Measurements from ENCODE around the gene MEF2D.

MEF2D gene

DNA sequence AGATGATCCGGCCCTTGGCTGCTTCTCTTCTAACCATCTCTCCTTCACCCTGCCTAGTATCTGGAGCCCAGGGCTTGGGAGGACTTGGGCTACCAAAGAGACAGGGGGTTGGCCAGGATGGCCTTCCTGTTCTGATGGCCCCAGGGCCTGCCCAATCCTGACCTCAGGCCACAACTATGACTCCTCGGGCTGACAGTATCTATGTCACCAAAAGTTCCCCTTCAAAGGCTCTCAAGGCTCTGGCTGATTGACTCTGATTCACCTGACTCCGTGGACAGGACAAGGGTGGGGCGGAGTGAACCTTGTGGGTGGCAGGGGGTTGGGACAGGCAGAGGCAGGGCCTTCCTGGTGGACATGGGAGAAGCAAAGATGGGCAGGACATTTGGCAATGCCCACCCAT is 12.7 kb downstream of the MEF2D start:
- peak; percentile 50 for DNase-seq (ENCODE audit: low spot score)

DNA sequence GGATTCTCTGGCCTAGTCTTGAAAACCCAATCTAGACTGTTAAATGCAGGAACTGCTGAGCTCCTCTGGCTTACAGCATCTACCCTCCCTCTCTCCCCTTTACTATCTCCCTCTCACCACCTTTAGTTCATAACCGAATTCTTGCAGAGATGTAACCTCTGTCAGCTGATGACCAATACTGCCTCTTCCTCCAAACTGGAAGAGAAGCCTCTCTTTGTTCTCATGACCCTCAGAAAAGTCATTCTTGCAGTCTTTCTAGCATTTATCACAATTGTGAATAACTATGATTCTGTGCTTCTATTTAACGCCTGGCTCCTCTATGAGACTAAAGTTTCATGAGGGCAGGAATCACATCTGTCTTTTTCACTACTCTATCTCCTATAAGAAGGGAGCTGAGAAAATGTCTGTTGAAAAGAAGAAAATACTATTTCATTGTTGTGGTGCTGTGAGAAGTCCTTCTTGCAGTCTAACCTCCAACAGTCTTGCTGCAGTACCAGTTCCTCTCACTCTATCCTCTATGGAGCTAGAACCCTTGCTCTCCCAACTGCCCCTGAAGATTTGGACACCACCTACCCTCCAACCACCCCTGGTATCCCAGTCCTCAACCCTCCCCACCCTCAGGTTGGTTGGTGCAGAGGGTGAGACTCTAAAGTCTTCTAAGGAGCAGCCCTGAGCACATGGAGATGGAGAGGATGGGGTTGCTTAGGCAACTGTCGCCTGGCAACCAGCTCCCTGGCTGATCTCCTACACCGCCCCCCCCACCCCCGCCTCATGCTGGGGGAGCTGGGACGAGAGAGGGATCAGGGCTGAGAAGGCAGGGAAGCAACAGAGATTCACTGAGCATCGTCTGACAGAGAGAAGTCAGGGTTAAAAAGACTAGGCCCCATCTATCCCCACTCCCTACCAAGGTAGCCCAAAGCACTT is 13.9 kb downstream of the MEF2D start:
- no peak for DNase-seq (ENCODE audit: low spot score)

DNA sequence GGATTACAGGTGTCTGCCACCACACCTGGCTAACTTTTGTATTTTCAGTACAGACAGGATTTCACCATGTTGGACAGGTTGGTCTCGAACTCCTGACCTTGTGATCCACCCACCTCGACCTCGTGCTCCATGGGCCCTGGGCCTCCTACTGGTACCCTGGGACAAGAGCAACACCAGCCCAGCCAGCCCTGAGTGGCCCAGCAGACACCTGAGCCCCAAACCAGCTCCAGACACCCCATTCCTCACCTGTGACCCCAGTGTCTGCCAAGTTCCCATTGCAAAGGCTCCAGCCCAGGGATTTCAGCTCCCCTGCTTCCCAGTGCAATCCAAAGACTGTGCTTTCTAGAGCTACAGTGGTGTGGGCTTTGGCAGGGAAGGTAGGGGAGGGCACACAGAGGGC is 14.6 kb downstream of the MEF2D start:
- no peak for DNase-seq (ENCODE audit: low spot score)

DNA sequence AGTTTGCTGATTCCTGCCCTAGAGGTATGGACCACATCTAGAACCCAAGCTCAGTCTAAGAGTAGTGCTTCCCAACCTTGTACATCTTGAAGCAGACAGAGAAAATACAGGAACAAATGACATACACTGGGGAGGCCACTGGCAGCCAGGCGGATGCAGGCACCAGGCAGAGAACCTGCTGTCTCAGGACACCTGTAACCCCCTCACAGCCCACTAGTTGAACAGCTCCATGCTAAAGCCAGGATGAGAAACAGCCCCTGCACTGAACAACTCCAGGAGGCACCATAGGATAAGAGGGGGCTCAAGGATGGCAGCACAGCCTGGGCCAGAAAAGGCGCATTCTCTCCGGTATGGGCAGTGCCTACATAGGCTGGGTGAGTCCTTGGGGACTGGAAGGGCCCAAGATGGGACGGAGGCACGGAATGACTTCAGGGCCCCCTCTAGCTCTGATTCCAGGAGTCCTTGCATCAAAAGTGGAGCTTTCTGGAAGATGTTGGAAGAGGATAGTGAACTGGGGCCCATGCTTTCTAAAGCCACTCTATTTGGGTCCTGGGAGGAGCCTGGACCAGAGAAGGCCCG is 16.0 kb downstream of the MEF2D start:
- DNase-seq (ENCODE audit: low spot score) = no peak

DNA sequence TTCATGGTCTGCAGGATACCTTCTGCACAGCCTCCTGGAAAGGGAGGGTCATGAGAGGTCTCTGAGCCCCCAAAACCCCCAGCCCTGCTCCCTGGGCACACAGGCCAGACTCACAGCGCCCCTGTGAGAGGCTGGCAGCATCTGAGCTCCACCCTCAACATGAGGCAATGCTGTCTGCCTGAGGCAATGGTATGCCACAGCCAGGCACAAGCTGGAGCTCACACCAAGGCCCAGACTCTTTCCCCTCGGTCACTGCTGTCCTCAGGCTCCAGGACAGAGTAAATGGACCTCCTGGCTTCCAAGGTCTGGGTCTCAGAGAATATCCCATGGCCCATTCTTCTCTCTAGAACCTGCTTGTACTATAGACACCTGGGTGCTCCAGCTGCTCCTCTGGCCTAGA is 17.2 kb downstream of the MEF2D start:
- DNase-seq (ENCODE audit: low spot score) = no peak

DNA sequence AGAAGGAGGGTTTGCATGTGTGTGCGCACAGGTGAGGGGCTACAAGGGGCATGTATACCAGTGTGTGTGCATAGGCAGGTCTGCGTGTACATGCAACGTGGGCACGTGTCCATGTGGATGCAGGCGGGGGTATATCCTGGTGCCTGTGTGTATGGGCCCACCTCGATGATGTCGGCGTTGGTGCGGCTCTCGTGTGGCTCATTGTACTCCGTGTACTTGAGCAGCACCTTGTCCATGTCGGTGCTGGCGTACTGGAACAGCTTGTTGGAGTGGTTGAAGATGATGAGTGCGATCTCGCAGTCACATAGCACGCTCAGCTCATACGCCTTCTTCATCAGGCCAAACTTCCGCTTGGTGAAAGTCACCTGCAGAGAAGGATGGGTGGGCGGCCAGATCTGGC is 18.3 kb downstream of the MEF2D start:
- DNase-seq (ENCODE audit: low spot score) = no peak

DNA sequence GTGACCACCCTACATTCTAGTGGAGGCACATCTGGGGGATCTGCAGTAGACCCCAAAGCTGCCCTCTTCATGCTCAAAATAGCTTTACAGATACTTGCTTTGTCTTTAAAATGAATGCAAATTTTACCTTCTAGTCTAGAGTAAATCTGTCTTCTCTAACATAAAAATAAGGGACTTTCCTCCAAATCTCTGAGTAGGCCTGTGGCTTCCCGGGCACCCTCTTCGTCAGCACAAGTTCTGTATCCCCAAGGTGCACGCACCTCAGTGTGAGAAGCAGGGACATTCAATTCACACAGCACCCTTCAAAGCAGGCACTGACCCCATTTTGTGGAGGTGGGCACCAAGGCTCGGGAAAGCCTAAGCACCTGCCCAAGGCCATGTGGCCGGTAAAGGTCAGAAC is 19.0 kb downstream of the MEF2D start:
- DNase-seq (ENCODE audit: low spot score) = no peak

DNA sequence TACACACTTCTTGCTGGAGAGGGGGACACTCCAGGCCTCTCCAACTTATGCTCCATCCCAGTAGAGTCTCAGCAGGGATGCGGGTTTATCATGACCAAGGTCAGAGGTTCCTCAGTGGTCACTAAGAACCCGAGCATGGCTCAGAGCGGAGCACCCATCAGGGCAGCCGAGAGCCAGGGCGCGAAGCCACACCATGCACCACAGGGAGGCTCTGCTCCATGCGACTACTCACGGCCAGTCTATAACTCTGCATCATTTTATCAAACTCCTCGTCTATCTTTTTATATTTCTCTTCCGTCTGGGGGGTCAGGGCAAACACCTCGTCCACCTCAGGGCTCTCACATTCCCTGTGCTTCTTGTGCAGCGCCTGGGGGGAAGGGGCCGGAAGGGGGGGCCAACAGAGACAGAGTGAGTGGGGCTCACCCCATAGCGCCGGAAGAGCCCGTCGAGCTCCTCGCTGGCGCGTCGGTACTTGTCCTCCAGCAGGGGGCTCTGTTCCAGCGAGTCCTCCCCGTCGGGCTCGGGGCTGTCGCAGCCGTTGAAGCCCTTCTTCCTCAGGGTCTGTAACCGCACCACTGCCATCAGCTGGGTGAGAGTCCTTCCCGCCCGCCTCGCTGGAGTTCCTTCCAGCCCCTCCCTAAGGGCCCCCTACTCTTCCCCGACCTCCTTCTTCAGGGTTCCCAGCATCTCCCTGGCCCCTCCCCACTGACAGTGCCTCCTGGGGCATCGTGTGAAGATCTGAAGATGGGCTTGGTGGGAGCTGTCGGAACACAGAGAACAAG is 20.0 kb downstream of the MEF2D start:
- peak; percentile 71 for DNase-seq (ENCODE audit: low spot score)

DNA sequence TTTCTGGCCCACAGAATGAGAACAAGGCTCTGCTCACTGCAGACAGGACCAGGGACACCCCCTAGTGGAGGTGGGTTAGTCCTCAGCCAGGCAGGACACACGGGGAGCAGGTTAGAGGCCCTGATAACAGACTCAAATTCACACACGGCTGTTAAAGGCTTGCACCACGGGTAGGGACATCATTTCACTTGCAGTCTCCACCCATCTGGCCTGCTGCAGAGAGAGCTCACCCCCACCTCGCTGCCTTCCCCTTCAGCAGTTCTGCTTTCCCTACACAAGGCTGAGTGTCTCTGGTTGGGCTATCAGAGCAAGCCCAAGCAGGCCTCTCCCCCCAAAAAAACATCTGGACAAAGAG is 20.6 kb downstream of the MEF2D start:
- DNase-seq (ENCODE audit: low spot score) = no peak

DNA sequence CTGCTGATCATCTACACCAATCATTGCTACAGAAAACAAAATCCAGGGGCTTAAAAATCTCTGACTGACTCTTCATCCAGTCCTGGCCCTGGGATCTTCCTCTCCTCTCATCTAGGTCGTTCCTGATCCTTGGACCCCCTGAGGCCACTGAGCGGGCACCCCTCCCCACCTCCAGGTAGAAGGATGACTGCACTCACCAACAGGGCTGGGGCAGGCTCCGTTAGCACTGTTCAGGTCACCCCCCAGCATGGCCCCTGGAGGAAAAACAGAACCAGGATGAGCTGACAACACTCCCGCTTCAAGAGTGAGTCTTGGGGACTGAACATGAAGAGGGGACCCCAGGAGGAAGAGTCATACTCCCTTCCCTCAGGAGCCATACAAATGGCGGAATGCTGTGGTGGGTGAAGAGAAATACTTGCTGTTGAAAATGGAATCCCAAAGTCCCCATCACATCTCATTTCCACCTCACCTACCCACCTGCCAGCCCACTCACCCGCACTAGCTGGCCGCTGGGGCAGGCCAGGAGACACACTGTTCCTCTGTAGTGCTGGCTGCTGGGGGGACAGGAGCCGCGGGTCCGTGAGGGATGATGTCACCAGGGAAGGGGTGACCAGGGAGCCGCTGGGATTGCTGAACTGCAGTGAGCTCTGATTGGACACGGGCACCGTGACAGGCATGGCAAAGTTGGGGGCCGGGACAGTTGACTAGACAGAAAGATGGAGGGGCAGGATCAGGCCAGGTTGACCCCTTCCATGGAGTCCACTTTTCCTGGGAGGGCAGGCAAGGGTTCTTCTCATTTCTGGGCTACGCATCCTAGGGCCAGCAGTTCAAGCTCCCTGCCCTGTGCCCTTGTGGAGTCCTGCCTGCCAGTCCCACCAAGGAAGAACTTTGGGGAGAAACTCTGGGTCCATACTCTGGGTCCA is 21.2 kb downstream of the MEF2D start:
- DNase-seq (ENCODE audit: low spot score) = no peak

DNA sequence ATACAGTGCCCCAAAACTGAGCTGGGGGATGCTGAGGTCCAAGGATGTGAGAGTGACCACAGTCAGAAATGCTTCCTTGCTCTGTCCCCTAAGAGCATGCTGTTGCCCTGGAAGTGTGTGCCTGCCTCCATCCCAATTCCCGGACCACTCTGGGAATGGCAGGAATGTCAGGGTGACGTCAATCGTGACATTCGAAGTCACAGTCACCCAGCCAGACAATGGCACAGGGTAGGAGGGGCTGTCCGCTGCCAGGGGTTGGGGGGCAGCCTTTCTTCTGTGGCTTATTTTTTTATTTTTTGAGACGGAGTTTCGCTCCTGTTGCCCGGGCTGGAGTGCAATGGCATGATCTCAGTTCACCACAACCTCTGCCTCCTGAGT is 22.3 kb downstream of the MEF2D start:
- no peak for DNase-seq (ENCODE audit: low spot score)

DNA sequence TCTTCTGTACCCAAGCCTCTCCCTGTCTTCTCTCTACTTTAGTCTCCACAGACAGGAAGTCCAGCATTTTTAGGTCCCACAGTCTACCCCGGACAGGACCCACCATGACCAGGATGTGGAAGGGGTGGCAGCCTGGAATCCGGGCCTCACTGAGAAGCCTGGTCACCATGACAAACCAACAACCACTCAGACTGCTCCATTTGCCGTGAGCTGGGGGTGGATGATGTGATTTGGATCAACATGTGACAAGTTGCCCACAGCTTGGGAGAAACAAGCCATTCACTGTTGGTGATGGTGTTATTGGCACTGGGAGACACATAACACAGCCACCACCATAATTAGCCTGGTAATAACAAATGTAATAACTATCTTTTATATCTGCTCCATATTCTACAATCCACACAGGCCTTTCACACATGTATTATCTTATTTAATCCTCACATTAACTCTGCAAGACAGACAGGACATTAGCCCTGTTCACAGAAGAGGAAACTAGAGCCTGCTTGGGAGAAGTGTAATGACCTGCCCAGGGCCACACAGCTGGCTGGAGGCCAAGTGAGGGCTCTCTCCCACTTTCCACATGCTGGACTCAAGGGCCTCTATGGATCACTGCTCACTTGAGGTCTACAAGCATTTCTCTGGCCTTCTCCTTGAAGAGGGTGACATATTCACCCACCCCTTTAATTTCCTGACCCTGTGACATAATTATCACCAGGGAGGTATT is 22.9 kb downstream of the MEF2D start:
- no peak for DNase-seq (ENCODE audit: low spot score)

DNA sequence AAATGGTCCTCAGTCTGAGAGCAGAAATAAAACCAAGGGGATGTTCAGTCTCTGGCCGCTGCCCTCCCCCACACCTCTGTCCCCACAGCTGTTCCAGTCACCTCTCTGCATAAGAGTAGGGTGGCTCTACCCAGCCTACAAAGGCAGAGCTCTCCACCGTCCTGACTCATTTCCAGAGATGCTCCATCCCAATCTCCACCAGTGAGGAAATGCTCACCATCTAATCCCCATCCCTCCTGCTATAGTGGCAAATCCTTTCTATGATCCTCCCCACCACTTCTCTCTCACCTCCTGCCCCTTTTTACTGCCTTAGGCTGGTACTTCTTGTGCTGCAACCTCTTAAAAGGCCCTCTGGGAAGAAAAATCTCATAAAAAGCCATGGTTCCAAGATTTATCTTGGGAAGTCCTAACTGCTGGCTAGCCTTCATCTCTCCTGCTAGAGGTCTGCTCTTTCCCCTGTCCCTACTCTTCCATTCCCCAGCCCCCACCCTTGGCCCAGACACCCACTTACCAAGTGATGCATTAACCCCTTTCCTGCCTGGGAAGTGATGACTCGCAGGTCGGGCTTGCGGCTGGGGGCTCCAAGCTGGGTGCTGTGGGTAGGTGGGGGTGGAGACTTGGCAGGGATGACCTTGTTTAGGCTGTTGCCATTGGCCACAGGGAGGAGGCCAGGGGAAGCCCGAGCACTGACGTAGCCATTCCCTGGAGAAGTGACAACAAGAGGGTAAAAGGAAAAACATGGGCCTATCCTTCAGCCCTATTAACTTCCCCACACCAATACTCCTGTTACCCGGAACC is 23.9 kb downstream of the MEF2D start:
- DNase-seq (ENCODE audit: low spot score) = peak; percentile 20

DNA sequence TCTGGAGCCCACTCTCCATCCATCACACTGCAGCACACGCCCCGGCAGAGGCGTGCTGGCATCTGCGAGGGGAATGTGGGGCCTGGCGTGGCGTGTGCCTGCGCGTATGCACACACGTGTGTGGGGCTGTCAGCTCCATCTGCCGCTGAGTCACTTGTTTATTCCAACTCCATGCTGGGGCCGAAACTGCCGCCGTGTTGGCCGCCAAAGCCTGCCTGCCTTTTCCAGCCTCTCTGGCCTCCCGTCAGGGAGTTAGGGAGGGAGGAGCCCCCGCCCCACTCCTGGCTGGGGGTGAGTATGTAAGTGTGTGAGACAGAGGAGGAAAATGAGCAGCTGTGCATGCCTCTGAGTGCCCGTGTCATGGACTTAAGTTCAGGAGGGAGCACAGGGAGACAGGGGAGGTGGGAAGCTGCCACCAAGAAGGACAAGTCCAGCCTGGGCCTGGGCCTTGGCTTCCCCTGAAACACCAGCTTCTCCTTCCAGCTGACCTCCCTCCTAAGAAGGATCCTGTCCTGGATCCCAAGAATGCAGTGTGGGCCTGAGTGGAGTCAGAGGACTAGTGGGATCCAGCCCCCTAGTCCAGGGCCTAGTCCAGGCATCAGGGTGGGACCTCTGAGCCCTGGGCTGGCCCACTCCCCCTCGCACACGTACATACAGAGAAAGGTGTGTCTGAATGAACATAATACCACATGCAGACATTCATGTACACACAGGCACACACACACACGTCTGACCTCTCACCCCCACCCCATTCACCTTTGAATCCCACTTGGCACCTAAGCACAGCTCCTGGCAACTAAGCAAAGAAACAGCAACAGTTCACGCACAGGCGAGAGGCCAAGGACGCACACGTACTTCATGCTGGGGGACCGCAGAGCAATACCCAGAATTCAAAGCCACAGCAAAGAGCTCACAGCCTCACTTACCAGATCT is 24.7 kb downstream of the MEF2D start:
- DNase-seq (ENCODE audit: low spot score) = no peak

DNA sequence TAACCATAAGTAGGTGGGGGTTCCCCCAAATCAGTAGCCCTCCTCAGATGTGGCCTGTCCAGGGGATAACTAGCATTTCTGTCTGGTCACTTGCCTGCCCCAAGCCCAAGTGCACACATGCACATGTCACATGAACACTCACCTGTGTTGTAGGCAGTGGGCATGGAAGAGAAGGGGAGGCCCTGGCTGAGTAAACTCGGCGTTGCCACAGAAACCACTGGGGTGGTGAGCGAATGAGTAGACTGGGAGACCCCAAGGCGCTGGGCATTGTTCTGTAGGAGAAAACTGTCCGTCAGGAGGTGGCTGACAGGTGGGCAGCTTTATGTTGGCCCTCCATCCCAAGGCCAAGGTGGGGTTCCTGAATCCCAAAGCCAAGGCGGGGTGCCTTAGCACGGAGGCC is 25.6 kb downstream of the MEF2D start:
- DNase-seq (ENCODE audit: low spot score) = no peak

DNA sequence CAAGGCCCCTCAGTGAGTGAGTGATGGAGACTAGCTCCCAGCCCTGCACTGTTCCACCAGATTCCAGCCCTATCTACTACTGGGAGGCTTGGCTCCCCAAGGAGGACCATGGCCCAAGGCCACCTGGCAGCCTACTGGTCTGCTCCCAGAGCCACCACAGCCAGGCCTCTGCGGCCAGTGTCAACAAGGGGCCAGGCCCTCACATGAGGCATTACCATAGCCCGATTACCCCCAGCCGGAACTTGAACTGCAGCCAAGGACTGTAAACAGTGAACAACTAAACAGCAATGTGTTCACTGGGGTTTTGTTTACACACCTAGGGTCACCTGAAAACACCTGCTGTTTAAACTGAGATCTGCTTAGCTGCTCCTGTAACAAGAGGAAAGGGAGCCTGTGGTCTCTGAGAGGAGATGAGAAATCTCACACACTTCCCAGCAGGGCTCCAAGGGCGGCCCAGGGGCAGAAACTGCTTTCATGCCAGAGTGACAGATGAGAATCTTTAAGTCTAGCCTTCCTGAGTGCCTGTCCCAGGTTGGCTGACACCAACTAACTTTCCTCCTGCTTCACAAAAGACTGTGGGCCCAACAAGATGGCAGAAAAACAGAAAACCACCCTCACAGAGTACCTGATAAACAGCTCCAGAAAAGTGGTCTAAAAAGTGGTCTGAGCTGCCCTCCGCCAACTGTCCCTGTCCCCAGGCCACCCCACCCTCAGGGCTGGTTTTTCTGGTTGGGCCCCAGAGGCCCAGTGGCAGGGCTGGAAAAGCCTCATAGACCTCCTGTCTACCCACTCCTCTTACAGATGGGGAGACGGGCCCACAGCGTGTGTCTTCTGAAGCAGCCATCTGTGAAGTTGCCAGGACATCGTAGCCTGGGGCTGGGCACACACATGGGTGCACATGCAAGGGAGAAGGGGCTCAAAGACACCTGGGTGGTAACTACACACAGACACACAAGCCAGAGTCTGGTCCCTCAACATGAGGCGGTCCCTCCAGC is 28.8 kb downstream of the MEF2D start:
- DNase-seq (ENCODE audit: low spot score) = no peak

DNA sequence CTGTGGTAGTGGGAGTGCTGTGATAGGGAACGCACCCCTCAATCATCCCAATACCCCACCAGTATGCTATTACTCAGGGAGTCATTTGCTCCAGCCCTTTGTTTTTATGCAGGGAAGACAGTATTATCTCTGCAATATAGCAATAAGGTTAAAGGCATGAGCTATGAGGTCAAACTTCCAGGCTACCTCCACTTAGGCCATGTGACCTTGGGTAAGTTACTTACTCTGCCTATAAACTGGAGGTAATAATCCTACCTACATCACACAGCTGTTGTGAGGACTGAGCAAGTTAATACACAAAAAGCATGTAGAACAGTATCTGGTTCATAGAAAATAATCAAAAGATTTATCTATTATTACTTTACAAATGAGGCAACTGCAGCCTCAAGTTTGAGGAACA is 30.1 kb downstream of the MEF2D start:
- no peak for DNase-seq (ENCODE audit: low spot score)

DNA sequence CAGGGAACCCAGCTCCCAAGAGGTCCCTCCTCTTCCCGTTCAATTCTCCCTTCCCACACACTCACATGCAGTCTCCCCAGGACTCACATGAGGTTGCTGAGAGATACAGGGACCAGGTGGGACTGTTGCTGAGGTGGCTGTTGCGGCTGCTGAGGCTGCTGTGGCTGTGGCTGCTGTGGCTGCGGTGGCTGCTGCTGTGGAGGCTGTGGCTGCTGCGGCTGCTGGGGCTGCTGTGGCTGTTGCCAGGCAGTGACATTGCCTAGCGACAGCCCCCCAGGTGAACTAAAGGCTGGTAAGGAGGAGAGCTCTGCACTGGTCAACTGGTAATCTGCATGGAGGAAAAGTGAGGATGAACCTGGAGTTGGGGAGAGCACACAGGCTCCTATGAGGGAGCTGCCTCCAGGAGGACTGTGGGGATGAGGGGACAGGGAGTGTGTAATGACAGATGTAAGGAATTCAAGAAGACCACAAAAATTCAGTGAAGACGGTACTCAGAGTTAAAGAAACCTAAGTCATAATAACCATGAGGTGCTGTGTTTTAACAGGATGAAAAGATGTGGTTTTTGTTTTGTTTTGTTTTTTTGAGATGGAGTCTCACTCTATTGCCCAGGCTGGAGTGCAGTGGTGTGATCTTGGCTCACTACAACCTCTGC is 31.8 kb downstream of the MEF2D start:
- DNase-seq (ENCODE audit: low spot score) = no peak

All from activated CD4-positive, alpha-beta T cell treated with anti-CD3 and anti-CD28 coated beads, Interleukin-2, Interleukin-4, amounts not matched to agents 100 ng/mL and 50 ng/mL, durations not matched to agents 16 hours and 8 hours (primary cell).